Measurements from ENCODE around the gene SLC37A1. TPM values are rescaled to one million over a fixed set of nuclear protein-coding genes. Genes with fewer than 3 reads are reported as not detected.

The SLC37A1 gene
- total and polyA plus RNA-seq, 9 of the 15 experiments (the other 6 are each of a cell fraction or from before 2014, with no cell fraction given): 0.06 to 3.4 (median 0.40) TPM

GRCh38 chr21:42576639-42577038 lies 63.0 kb downstream of the SLC37A1 start:
- Histone ChIP-seq H3K4me2 (ENCODE audit: insufficient read depth, low read length) (no peak overlapping the region), H3K9me3 (replicated peaks; ENCODE audit: control insufficient read depth, insufficient read depth, low read depth, low read length) (peaks cover 8% of the 10 kb centered on the region; the same call in 1 of the 2 replicates), H3K79me2 (ENCODE audit: control insufficient read depth, insufficient read depth, low read length) (no peaks in the 10 kb centered on the region), H3K9me1 (ENCODE audit: control insufficient read depth, insufficient read depth, low read length) (no peaks in the 10 kb centered on the region), H3K9ac (ENCODE audit: insufficient read depth in 1 of 2, low read depth in 2 of 2, low read length in 2 of 2) (no peak overlapping the region), H2AFZ (ENCODE audit: low read depth, low read length) (no peak overlapping the region), H3K27me3 (ENCODE audit: control insufficient read depth in 2 of 2, insufficient read depth in 2 of 2, low read length in 2 of 2) (peaks cover 32 to 60% of the 10 kb centered on the region in 2 experiments), H3K36me3 (ENCODE audit: control insufficient read depth, insufficient read depth, low read length) (no peaks in the 10 kb centered on the region), H3K4me3 (no peak overlapping the region), H3K4me1 (replicated peaks in 1 of 2; ENCODE audit: control insufficient read depth in 2 of 2, insufficient read depth in 2 of 2, low read length in 2 of 2) (peaks cover 0 to 6% of the 10 kb centered on the region in 2 experiments; a peak in 2 of 5 replicates), H4K20me1 (replicated peaks; ENCODE audit: control insufficient read depth, insufficient read depth, low read length) (no peaks in the 10 kb centered on the region), H3K27ac (ENCODE audit: extremely low read depth, low read depth, low read length) (no peak overlapping the region)
- ChIA-PET POLR2A (interaction anchor here (1.4 kb wide), 1 partner anchor 11 kb away, joined by 4 read pairs; no protein-coding TSS in a partner anchor), CTCF (ENCODE audit: low intra/inter-chr PET ratio) (no interaction called here)
- DNase-seq (ENCODE audit: extremely low read depth in 1 of 4, low spot score in 3 of 4) (no peak), ATAC-seq (no peak), FAIRE-seq (no peak)
- in situ Hi-C loops (cut with MboI) (no loop called here), intact Hi-C loops (cut with micrococcal nuclease) (loop anchor here (10.0 kb wide), 1 partner anchor 52 kb away; no protein-coding TSS in a partner anchor)
- BruUV-seq (replicated peaks): no TSS peak
- WGBS (ENCODE audit: insufficient coverage, low coverage, missing lambda C conversion rate): 4% methylated on average over 1 of the region's 1 CpG
- TF ChIP-seq ZNF134 (CRISPR knock-in tag; conservative IDR thresholded peaks at IDR 0.05) (no peak), TRIM28 (IDR thresholded peaks at IDR 0.05) (peak; percentile 36; the same call in 1 of the 2 replicates), ZFP30 (CRISPR knock-in tag; IDR thresholded peaks at IDR 0.05; ENCODE audit: borderline replicate concordance) (peak; percentile 77; the same call in 1 of the 2 replicates), CLOCK (CRISPR knock-in tag; IDR thresholded peaks at IDR 0.05; ENCODE audit: borderline replicate concordance) (no peak), SNRNP70 (optimal IDR thresholded peaks at IDR 0.05; ENCODE audit: low read depth, low read length) (no peak)
- TF ChIP-seq, protein P1, sequence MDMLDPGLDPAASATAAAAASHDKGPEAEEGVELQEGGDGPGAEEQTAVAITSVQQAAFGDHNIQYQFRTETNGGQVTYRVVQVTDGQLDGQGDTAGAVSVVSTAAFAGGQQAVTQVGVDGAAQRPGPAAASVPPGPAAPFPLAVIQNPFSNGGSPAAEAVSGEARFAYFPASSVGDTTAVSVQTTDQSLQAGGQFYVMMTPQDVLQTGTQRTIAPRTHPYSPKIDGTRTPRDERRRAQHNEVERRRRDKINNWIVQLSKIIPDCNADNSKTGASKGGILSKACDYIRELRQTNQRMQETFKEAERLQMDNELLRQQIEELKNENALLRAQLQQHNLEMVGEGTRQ (CRISPR knock-in tag; IDR thresholded peaks at IDR 0.05): no peak
- TF ChIP-seq, protein P2, sequence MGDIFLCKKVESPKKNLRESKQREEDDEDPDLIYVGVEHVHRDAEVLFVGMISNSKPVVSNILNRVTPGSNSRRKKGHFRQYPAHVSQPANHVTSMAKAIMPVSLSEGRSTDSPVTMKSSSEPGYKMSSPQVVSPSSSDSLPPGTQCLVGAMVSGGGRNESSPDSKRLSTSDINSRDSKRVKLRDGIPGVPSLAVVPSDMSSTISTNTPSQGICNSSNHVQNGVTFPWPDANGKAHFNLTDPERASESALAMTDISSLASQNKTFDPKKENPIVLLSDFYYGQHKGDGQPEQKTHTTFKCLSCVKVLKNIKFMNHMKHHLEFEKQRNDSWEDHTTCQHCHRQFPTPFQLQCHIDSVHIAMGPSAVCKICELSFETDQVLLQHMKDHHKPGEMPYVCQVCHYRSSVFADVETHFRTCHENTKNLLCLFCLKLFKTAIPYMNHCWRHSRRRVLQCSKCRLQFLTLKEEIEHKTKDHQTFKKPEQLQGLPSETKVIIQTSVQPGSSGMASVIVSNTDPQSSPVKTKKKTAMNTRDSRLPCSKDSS (IDR thresholded peaks at IDR 0.05; ENCODE audit: low read depth, partially characterized antibody): peak; percentile 43
- TF ChIP-seq, protein P3, sequence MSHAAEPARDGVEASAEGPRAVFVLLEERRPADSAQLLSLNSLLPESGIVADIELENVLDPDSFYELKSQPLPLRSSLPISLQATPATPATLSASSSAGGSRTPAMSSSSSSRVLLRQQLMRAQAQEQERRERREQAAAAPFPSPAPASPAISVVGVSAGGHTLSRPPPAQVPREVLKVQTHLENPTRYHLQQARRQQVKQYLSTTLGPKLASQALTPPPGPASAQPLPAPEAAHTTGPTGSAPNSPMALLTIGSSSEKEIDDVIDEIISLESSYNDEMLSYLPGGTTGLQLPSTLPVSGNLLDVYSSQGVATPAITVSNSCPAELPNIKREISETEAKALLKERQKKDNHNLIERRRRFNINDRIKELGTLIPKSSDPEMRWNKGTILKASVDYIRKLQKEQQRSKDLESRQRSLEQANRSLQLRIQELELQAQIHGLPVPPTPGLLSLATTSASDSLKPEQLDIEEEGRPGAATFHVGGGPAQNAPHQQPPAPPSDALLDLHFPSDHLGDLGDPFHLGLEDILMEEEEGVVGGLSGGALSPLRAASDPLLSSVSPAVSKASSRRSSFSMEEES (CRISPR knock-in tag; IDR thresholded peaks at IDR 0.05): no peak

Data from K562 (cell line).